Muscle of back (tissue), 13 donors: ENCODE data around the gene ADAMTS4. TPM values are rescaled to one million over a fixed set of nuclear protein-coding genes. Genes with fewer than 3 reads are reported as not detected.
A peak's percentile ranks its signal among the peaks of the same experiment; 100 is the strongest.
"Not testable (repeated sequence)": the region's sequence is repeated elsewhere in the genome, so short reads cannot be mapped to it uniquely, and the experiment has no call there.

Experiments
- DNase-seq, 3 donors: peaks; one replicate each; pipeline versions ENCODE4 v3.0.0 to v3.0.0-alpha.2; 2013
- long read RNA-seq, 9 donors: transcript quantifications; one replicate each; lab custom pipeline, GENCODE V29; 2026
- polyA plus RNA-seq, 10 donors: library from polyadenylated mRNA; unstranded; fragments of 120-200 nt; gene quantifications; one replicate each; pipeline ENCODE4 v1.2.1, GENCODE V29; 2013; ENCODE audit not compliant: insufficient read length in 10 of 10

Gene ADAMTS4, protein sequence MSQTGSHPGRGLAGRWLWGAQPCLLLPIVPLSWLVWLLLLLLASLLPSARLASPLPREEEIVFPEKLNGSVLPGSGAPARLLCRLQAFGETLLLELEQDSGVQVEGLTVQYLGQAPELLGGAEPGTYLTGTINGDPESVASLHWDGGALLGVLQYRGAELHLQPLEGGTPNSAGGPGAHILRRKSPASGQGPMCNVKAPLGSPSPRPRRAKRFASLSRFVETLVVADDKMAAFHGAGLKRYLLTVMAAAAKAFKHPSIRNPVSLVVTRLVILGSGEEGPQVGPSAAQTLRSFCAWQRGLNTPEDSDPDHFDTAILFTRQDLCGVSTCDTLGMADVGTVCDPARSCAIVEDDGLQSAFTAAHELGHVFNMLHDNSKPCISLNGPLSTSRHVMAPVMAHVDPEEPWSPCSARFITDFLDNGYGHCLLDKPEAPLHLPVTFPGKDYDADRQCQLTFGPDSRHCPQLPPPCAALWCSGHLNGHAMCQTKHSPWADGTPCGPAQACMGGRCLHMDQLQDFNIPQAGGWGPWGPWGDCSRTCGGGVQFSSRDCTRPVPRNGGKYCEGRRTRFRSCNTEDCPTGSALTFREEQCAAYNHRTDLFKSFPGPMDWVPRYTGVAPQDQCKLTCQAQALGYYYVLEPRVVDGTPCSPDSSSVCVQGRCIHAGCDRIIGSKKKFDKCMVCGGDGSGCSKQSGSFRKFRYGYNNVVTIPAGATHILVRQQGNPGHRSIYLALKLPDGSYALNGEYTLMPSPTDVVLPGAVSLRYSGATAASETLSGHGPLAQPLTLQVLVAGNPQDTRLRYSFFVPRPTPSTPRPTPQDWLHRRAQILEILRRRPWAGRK
- polyA plus RNA-seq: 10 to 100 TPM in 8 of 10 donors, 1 to 10 TPM in 2; 6.8 to 23.6 (median 11.8) TPM
- long read RNA-seq, donor 1, full-length matches to known transcripts: 2 of 2 reads
- long read RNA-seq, donor 1, partial matches to known transcripts: 0 of 2 reads
- long read RNA-seq, donor 1, other reads (novel, unspliced or antisense): 0 of 2 reads
- long read RNA-seq, donor 2, full-length matches to known transcripts: 2 of 7 reads
- long read RNA-seq, donor 2, partial matches to known transcripts: 5 of 7 reads
- long read RNA-seq, donor 2, other reads (novel, unspliced or antisense): 0 of 7 reads
- long read RNA-seq, donor 3: 0 reads
- long read RNA-seq, donor 4, full-length matches to known transcripts: 2 of 61 reads
- long read RNA-seq, donor 4, partial matches to known transcripts: 59 of 61 reads
- long read RNA-seq, donor 4, other reads (novel, unspliced or antisense): 0 of 61 reads
- long read RNA-seq, donor 5, full-length matches to known transcripts: 1 of 136 reads
- long read RNA-seq, donor 5, partial matches to known transcripts: 103 of 136 reads
- long read RNA-seq, donor 5, other reads (novel, unspliced or antisense): 32 of 136 reads
- long read RNA-seq, donor 6, full-length matches to known transcripts: 3 of 131 reads
- long read RNA-seq, donor 6, partial matches to known transcripts: 128 of 131 reads
- long read RNA-seq, donor 6, other reads (novel, unspliced or antisense): 0 of 131 reads
- long read RNA-seq, donor 7, full-length matches to known transcripts: 1 of 1 reads
- long read RNA-seq, donor 7, partial matches to known transcripts: 0 of 1 reads
- long read RNA-seq, donor 7, other reads (novel, unspliced or antisense): 0 of 1 reads
- long read RNA-seq, donor 8, full-length matches to known transcripts: 1 of 1 reads
- long read RNA-seq, donor 8, partial matches to known transcripts: 0 of 1 reads
- long read RNA-seq, donor 8, other reads (novel, unspliced or antisense): 0 of 1 reads
- long read RNA-seq, donor 9: 0 reads

DNA sequence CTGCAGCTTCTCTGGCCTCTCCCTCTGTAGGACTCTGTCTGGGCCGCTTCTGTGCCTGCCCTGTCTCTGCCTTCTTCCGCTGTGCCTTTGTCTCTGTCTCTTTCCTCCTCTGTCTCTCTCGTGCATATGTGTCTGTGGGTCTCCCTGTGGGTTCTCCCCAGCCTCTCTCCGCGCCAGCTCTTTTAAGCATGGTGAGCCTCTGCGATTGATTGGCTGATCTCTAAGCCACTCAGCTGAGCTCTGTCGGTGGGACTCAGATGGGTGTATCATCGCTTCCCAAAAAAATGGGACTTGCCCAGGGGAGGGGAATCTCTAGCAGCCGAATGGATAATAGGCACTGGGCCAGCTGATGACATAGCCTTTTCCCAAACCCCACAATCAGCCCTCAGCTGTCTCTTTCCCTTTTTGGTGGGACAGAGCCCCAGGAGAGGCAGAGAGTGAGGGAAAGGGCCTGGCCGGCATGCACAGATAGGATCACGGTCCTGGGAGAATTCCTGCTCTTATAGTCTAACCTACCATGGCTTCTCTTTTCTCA, at the start of gene ADAMTS4:
Gene ADAMTS4, minus strand, starts transcription at position 158 of the 535 bp plus-strand sequence. CDS start 427 bp downstream, outside the sequence.
- peak; percentile 87 to 95 (median 94) for DNase-seq

DNA sequence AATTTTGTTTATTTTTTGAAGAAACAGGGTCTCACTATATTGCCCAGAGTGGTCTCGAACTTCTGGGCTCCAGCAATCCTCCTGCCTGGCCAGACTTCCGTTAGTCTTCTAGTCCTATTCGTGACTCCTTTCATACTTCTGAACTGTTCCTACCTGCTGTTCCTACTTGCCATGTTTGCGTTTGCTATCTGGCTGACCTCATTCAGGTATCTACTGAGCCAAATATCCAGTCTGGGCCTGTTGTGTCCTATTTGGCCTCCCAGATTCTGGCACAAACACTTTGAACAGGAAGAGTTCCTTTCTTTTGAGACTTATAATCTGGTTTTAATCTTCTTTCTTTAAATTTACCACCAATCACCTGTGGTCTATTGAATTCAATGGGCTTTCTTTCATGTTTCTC, 46.0 kb upstream of the ADAMTS4 start:
- no peak for DNase-seq

DNA sequence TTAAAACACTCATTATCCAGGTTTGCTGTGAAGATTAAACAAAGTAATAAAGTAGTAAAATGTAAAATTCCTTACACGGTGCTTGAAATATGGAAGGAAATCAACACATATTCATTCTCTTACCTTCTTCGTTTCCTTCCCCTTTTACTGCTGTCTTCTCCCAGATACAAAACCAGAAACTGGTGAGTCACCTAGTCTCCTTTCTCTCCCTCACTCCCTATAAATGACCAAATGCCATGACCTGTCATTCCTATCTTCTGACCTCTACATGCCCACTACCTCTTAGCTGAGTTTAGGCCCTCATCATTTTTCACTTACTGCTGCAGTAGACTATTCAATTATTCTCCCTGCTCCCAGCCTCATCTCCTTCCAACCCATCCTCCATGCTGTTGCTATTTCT, 43.5 kb upstream of the ADAMTS4 start:
- no peak for DNase-seq

DNA sequence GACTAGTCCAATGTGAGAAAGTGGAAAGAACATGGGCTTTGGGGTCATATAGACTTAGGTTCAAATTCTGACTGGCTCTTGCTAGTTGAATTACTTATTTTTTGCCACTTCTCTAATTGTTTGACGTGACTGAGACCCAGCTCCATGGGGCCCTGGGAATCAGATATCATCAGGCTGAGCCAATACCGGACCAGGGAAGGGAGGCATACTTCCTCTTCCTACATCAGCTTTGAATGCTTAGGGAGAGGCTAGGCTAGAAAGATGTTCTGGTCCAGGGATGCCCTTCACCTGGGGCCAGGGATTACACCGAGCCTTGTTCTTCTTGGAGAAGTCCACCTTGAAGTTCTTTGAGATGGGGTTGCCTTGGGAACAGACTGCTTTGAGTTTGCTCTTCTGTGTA, 42.8 kb upstream of the ADAMTS4 start:
- no peak for DNase-seq

DNA sequence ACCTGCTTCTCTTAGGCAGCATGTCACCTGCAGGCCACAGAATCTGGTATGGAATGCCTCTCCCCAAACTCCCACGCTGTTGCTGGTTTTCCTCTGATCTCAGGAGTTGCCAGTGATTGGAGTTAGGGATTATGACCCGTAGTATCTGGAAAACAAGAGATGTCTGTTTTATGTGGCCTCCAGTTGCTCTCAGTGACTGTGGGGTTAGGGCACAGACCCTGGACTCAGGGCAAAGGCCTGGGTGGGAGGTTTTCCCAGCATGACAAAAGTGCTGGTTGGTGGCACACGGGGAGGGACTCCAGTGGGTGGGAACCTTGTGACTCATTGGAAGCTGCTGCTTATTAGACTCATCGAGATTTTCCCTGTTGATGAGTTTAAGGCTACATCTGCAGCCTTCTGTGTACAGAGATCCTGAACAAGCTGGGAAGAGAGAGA, 39.2 kb upstream of the ADAMTS4 start, which contains the start of gene NR1I3:
Gene NR1I3, minus strand, starts transcription at position 165 of the 435 bp plus-strand sequence. CDS start 1,638 bp downstream, outside the sequence.
- DNase-seq: no peak

DNA sequence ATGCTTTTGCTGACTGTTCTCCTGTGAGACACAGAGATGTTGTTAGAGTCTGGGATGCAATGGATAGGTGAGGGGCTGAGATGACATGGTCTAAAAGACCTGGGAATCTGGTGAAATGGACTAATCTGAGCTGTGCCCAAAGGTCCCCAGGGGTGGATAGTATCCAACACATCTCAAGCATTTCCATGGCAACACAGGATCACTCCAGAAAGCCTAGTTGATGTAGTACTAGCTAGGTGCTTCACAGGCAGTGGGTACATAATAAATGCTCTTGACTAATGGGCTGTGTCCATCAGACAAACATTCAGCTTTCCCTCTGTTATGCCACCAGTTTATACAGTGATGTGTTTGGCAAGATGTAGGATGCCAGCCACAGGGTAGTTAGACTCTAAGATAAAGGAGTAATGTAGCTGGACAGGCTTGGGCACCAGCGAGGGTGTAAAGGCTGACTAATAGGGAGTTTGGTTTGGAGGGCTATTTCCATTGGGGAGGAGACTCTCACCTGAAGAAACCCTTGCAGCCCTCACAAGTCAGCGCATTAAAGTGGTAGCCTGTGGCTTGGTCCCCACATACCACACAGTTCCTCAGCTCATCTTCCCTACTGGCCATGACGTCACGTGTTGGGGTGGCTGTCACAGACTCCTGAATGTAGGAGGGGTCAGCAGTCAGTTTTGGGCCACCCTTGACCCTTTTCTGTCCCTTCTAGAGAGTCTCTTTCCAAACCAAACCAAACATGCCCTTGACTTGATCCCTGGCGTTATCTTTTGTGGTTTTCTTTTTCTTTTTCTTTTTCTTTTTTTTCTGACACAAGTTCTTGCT, 37.3 kb upstream of the ADAMTS4 start:
- no peak for DNase-seq

DNA sequence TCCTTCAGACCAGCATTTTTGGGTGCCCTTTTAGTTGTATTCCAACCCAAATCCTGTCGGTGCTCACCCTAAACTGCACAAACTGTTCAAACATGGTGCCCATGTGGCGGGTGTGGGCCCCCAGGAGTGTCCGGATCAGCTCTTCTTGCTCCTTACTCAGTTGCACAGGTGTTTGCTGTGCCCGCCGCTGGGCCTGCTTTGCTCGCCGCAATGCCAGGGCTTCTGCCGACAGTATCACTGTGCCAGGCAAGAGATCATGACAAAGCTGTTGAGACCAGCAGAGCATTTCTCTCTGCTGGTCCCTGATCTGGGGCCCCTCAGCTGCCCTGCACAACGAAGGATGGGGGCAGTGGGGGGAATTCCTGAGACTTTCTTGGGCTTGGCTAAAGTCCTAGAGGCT, 34.2 kb upstream of the ADAMTS4 start:
- no peak for DNase-seq

DNA sequence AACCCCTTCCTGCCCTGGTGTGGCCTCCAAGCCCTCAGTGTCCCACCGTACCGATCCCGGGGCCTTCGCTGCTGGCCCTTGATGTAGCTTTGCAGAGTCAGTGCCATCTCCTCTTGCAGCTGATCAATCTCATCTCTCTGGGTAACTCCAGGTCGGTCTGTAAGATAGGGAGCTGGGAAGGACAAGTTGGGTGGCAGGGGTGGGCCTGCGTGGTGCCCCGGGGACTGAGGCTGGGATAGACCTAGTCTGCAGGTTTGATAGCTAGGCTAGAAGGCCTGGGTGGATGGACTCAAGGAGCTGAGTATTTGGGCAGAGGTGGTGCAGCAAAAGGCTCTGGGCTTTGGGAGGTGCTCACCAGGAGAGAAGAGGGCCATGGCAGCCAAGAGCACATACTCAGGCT, 31.9 kb upstream of the ADAMTS4 start:
- DNase-seq: no peak

DNA sequence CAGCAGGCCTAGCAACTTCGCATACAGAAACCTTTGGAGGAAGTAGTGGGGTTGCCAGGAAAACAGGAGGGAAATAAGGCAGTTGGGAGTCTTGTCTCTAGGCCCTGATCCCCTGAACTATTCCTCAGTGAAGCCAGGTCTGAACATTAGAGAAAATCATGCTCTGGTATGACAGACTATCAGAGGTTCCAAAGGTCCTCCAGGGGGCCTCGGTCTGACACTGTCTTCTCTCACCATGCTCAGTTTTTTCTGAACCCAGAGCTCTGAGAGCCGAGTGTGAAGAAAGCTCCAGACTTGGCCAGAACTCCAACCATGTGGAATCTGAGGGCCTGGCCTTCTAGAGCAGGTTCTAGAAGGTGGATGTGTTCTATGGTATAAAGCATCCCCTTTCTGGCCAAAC, 31.0 kb upstream of the ADAMTS4 start:
- DNase-seq: no peak

DNA sequence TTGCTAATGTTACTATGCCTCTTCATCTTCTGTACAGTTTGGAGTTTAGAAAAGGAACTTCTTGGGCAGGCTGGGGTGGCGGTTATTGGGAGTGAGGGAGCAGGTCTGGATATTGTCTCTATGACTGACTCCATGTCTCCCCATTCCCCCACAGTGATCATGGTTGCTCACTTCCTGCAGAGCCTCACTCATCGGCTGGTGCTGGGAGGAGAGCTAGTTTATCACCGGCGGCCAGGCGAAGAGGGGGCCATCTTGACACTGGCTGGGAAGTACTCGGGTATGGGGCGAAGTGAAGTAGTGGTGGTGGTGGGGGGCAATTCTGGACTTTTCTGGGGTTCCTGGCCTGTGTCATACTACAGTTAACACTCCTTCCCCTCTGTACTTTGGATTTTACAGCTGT, 29.2 kb upstream of the ADAMTS4 start:
- no peak for DNase-seq

DNA sequence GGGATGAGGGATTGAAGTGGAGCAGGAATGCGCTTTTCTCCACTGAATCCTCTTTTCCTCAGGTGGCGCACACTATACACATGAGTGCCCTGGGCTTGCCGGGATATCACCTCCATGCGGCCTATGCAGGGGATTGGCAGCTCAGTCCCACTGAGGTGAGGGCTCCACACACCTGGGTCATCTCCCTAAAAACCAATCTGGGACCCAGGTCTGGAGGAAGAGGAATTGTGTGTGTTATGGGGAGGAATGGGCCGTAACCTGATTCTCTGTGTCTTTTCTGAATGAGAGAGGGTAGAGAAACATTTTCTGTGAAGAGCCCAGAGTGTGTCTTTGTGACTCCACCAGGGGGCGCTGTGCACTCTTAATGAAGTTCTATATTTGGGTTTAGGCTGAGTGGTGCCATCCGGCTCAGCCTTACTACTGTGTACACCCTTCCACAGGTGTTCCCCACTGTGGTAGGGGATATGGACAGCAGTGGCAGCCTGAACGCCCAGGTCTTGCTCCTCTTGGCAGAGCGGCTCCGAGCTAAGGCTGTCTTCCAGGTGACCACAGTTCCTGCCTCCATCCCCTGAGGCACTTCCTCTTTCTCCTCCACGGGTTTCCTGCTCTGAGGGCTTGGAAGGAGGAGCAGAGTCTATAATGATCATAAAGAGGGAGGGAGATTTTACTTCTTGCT, 28.5 kb upstream of the ADAMTS4 start:
- DNase-seq: peak; percentile 62 to 86 (median 77)

DNA sequence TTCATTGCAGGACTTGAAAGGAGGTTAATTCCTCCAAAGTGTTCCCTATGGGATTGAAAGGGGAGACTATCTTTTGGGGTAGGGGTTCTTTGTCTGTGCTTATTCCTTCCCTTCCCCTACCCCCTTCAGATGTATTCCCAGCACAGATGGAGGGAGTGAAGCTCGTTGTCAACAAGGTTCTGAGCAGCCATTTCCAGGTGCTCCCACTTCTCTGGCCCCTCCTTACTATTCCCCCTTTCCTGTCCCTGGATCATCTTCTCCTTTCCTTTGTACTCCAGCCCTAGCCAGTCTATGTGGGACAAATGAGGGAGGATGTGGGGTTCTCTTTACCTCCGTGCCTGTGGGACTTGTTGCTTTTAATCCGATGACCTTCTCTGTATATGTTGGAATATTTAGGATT, 27.9 kb upstream of the ADAMTS4 start:
- no peak for DNase-seq

DNA sequence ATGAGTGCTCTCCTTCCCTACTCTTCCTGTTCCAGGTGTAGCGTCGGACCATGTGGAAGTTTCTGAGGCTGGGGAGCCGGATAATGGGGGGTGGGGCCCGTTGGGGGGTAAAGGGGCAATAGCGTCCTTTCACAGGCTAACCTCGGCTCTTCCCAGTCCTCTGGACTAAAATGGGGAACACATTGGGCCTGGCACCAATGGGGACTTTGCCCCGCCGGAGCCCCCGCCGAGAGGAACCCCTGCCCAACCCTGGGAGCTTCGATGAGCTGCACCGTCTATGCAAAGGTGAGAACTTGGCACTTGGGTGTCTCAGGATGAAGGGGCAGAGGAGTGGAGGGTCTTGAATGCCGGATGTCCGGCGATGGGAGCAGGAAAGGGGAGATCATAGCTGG, 27.5 kb upstream of the ADAMTS4 start:
- no peak for DNase-seq

DNA sequence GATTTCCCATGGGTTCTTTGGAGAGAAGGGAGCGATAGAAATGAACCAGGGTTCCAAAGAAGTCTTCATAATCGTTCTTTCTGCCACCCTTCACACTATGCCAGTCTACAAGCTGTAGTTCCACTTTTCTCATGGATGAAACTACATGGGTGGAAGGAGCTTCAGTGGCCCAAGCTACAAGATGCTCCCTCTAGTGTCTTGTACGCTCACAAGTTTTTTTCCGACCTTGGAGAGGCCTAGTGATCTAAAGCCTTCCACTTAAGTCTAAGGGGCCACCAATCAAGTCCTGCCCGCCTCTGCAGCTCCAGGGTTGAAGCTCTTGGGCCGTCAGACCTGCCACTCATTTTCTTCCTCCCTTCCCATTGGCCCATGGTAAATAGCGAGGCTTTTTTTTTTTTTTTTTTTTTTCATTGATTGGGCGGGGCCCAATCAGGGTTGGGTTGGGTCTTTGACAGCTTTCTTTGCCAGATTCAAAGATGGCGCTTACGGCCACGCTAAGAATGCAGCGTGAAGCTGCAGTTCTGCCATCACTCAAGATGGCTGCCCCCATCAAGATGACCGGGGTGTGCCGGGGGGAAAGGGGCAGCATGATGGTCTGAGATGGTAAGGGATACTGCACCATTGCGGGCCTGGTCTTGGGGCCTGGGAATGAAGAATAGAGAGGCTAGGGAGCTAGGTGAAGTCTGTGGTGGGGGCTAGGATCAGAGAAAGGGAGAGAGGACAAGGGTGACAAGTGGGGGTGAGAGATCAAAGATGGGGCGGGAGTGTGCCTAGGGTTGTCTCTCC, 26.9 kb upstream of the ADAMTS4 start, which contains the start of gene TOMM40L:
Gene TOMM40L, plus strand, starts transcription at position 527 of the 786 bp plus-strand sequence. CDS start 430 bp downstream, outside the sequence.
- DNase-seq: peak; percentile 96 to 99 (median 97)

DNA sequence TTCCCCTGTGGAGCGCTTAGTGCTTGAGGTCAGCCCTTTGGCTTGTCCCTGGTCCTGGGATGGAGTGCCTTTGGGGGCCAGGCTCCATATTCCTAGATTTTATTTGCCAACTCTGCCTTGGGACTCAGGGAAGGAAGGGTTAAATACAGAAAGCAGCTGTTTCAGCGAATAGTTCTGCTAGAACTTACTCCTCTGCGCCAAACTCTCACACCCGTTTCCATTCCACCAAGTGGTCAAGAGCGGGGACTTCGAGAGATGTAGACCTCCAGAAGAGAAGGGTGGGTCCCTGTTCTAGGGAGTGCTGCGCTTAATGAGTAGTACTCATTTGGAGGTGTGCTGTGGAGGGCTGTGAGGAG, 26.3 kb upstream of the ADAMTS4 start:
- no peak for DNase-seq

DNA sequence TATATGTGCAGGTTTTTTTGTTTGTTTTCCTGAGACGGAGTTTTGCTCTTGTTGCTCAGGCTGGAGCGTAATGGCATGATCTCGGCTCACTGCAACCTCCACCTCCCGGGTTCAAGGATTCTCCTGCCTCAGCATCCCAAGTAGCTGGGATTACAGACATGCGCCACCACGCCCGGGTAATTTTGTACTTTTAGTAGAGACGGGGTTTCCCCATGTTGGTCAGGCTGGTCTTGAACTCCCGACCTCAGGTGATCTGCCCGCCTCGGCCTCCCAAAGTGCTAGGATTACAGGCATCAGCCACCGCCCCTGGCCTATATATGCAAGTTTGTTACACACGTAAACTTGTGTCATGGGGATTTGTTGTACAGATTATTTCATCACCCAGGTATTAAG, 25.8 kb upstream of the ADAMTS4 start:
- DNase-seq: not testable (repeated sequence)

DNA sequence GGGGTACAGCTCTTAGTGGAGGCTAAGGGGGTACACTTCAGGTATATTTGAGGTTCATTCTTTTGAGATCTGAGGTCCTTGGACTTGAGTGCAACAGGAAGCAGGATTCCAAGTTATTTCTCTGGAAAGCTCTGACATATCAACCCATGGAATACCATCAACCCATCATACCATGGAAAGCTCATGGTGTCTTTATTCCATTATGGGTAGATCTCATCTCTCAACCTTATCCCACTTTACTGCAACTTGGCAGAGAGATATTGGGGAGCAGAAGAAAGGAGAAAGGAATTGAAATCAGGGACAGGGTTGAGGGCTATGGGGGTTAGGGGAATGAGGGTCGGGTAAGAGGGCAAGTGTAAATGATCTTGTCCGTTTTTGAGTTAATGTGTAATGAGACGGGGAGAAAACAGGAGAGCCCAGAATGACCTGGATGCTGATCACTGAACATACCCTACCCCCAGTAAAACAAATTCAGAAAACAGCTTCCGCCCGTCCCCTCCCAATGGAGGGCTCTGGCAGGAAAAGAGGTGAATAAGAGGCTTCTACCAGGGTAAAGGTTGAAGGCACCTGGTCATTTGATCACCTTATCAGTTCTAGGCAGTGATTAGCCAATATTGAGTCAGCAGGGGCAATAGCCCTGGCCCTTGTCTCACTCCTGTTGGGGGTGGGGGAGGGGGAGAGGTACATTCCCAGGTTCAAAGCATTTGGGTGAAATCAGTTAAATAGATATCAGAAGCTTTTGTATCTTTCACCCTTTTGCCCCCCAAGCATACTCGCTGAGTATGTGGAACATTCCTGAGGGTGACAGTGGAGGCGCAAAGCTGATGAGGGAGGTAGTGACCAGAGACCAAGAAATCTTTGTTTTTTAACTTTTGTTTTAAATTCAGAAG, 25.2 kb upstream of the ADAMTS4 start:
- DNase-seq: no peak
